HFFc6 (cell line): ENCODE measurements around the gene NUMB. TPM values are rescaled to one million over a fixed set of nuclear protein-coding genes. Genes with fewer than 3 reads are reported as not detected.

Experiments
- DNase-seq: peaks from one replicate; pipeline ENCODE4 v3.0.0-alpha.2; 2018
- H3K27ac Mint-ChIP-seq: 2 replicates; pipeline ENCODE4 v1.8.0; 2020; ENCODE audit warnings: mild to moderate bottlenecking, mixed read lengths
- H3K27me3 Mint-ChIP-seq: 2 replicates; pipeline ENCODE4 v1.8.0; 2021; ENCODE audit warnings: mild to moderate bottlenecking, moderate library complexity, mixed read lengths; ENCODE audit not compliant: insufficient read depth
- H3K36me3 Mint-ChIP-seq: 2 replicates; pipeline ENCODE4 v1.8.0; 2021; ENCODE audit warnings: low read depth, mixed read lengths
- H3K4me1 Mint-ChIP-seq: 2 replicates; pipeline ENCODE4 v1.8.0; 2020; ENCODE audit warnings: low read depth, mixed read lengths
- H3K4me3 Mint-ChIP-seq: 2 replicates; pipeline ENCODE4 v1.8.0; 2020; ENCODE audit warnings: mild to moderate bottlenecking, moderate library complexity, mixed read lengths
- H3K9me3 Mint-ChIP-seq: 2 replicates; pipeline ENCODE4 v1.8.0; 2020; ENCODE audit warnings: mild to moderate bottlenecking, mixed read lengths
- total RNA-seq, 6 experiments: library from RNA; stranded (reverse); fragmentation: NEBNext Ultra II Directional; extraction: Animal tissue kit (Norgen Biotek cat#: 25700); gene quantifications; 2 replicates in 1 of 6; 3 replicates in 5 of 6; pipeline ENCODE4 v1.2.3, GENCODE V29; 2021
- TF ChIP-seq, protein P1 (sequence below): fragments of 200-600 bp; sonication (generic); IDR thresholded peaks from 2 replicates; pipeline ENCODE4 v1.5.0; 2021; ENCODE audit warnings: antibody characterized with exemption, mild to moderate bottlenecking

NUMB gene
- total RNA-seq, 6 experiments from 2014 or later = 60.1 to 80.8 (median 71.4) TPM

GRCh38 chr14:73381380-73382013, 76.8 kb downstream of the NUMB start:
- no peak overlapping the region for H3K27ac Mint-ChIP-seq
- H3K4me1 Mint-ChIP-seq = no peaks in the 10 kb centered on the region
- no peak for DNase-seq
- H3K36me3 Mint-ChIP-seq = peaks cover 18% of the 10 kb centered on the region
- no peaks in the 10 kb centered on the region for H3K27me3 Mint-ChIP-seq
- TF ChIP-seq, protein P1, sequence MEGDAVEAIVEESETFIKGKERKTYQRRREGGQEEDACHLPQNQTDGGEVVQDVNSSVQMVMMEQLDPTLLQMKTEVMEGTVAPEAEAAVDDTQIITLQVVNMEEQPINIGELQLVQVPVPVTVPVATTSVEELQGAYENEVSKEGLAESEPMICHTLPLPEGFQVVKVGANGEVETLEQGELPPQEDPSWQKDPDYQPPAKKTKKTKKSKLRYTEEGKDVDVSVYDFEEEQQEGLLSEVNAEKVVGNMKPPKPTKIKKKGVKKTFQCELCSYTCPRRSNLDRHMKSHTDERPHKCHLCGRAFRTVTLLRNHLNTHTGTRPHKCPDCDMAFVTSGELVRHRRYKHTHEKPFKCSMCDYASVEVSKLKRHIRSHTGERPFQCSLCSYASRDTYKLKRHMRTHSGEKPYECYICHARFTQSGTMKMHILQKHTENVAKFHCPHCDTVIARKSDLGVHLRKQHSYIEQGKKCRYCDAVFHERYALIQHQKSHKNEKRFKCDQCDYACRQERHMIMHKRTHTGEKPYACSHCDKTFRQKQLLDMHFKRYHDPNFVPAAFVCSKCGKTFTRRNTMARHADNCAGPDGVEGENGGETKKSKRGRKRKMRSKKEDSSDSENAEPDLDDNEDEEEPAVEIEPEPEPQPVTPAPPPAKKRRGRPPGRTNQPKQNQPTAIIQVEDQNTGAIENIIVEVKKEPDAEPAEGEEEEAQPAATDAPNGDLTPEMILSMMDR = no peak
- no peak overlapping the region for H3K4me3 Mint-ChIP-seq
- H3K9me3 Mint-ChIP-seq = peaks cover 11% of the 10 kb centered on the region; the same call in 1 of the 2 replicates

- Mint-ChIP-seq H3K27ac (no peak overlapping the region), H3K9me3 (no peaks in the 10 kb centered on the region), H3K4me1 (no peaks in the 10 kb centered on the region), H3K27me3 (no peaks in the 10 kb centered on the region; the same call in 1 of the 2 replicates), H3K4me3 (no peak overlapping the region), H3K36me3 (no peaks in the 10 kb centered on the region)
- TF ChIP-seq, protein P1 = no peak
- no peak for DNase-seq
Observed at GRCh38 chr14:73376585-73376984, 81.8 kb downstream of the NUMB start.

- DNase-seq = no peak
- no peak overlapping the region for H3K4me3 Mint-ChIP-seq
- no peaks in the 10 kb centered on the region for H3K4me1 Mint-ChIP-seq
- H3K36me3 Mint-ChIP-seq = no peaks in the 10 kb centered on the region
- TF ChIP-seq, protein P1 = no peak
- no peaks in the 10 kb centered on the region for H3K9me3 Mint-ChIP-seq
- no peak overlapping the region for H3K27ac Mint-ChIP-seq
- H3K27me3 Mint-ChIP-seq = no peaks in the 10 kb centered on the region; the same call in 1 of the 2 replicates
Observed at GRCh38 chr14:73375861-73376260, 82.5 kb downstream of the NUMB start.

- Mint-ChIP-seq H3K4me1 (no peaks in the 10 kb centered on the region), H3K4me3 (no peak overlapping the region), H3K9me3 (no peaks in the 10 kb centered on the region), H3K27ac (no peak overlapping the region), H3K27me3 (no peaks in the 10 kb centered on the region; the same call in 1 of the 2 replicates), H3K36me3 (no peaks in the 10 kb centered on the region)
- no peak for DNase-seq
- TF ChIP-seq, protein P1 = no peak
Observed at GRCh38 chr14:73374218-73374617, 84.1 kb downstream of the NUMB start.

- TF ChIP-seq, protein P1 = no peak
- H3K27me3 Mint-ChIP-seq = no peaks in the 10 kb centered on the region; the same call in 1 of the 2 replicates
- no peak overlapping the region for H3K27ac Mint-ChIP-seq
- no peaks in the 10 kb centered on the region for H3K4me1 Mint-ChIP-seq
- H3K9me3 Mint-ChIP-seq = no peaks in the 10 kb centered on the region
- no peaks in the 10 kb centered on the region for H3K36me3 Mint-ChIP-seq
- no peak overlapping the region for H3K4me3 Mint-ChIP-seq
- no peak for DNase-seq
Observed at GRCh38 chr14:73372529-73372928, 85.8 kb downstream of the NUMB start.
